ENCODE measurements around the gene INPP5A.

Gene INPP5A

GRCh38 chr10:132810807-132811700 lies 273.5 kb downstream of the INPP5A start:
- no peak for DNase-seq (ENCODE audit: low read depth)

GRCh38 chr10:132811891-132812481 lies 274.4 kb downstream of the INPP5A start:
- DNase-seq (ENCODE audit: low read depth): no peak
- peaks cover 52% of the 10 kb centered on the region for H3K27me3 ChIP-seq (replicated peaks; ENCODE audit: control insufficient read depth, insufficient read depth, low read length)
- no peaks in the 10 kb centered on the region for H3K4me1 ChIP-seq (ENCODE audit: control insufficient read depth, insufficient read depth, low read length)
- H3K4me3 ChIP-seq (ENCODE audit: low read length): no peak overlapping the region
- H3K9ac ChIP-seq (ENCODE audit: low read length): no peak overlapping the region
- no peaks in the 10 kb centered on the region for H3K9me3 ChIP-seq (ENCODE audit: control insufficient read depth, low read length)
- no peaks in the 10 kb centered on the region for H3K36me3 ChIP-seq (ENCODE audit: control insufficient read depth, insufficient read depth, low read length, severe bottlenecking)

More at GRCh38 chr10:132810807-132811700, 273.5 kb downstream of the INPP5A start:
- Histone ChIP-seq H3K9me3 (ENCODE audit: control insufficient read depth, low read length) (no peaks in the 10 kb centered on the region), H3K27me3 (replicated peaks; ENCODE audit: control insufficient read depth, insufficient read depth, low read length) (peaks cover 54% of the 10 kb centered on the region), H3K4me3 (ENCODE audit: low read length) (no peak overlapping the region), H3K4me1 (ENCODE audit: control insufficient read depth, insufficient read depth, low read length) (no peaks in the 10 kb centered on the region), H3K36me3 (ENCODE audit: control insufficient read depth, insufficient read depth, low read length, severe bottlenecking) (no peaks in the 10 kb centered on the region), H3K9ac (ENCODE audit: low read length) (no peak overlapping the region)

GRCh38 chr10:132812520-132812919 lies 274.9 kb downstream of the INPP5A start:
- H3K9me3 ChIP-seq (ENCODE audit: control insufficient read depth, low read length): no peaks in the 10 kb centered on the region
- DNase-seq (ENCODE audit: low read depth): no peak
- H3K4me1 ChIP-seq (ENCODE audit: control insufficient read depth, insufficient read depth, low read length): no peaks in the 10 kb centered on the region
- H3K36me3 ChIP-seq (ENCODE audit: control insufficient read depth, insufficient read depth, low read length, severe bottlenecking): no peaks in the 10 kb centered on the region
- no peak overlapping the region for H3K4me3 ChIP-seq (ENCODE audit: low read length)
- peaks cover 54% of the 10 kb centered on the region for H3K27me3 ChIP-seq (replicated peaks; ENCODE audit: control insufficient read depth, insufficient read depth, low read length)
- no peak overlapping the region for H3K9ac ChIP-seq (ENCODE audit: low read length)

GRCh38 chr10:132813001-132813401 lies 275.4 kb downstream of the INPP5A start:
- no peak overlapping the region for H3K9ac ChIP-seq (ENCODE audit: low read length)
- no peak for DNase-seq (ENCODE audit: low read depth)
- no peaks in the 10 kb centered on the region for H3K4me1 ChIP-seq (ENCODE audit: control insufficient read depth, insufficient read depth, low read length)
- H3K4me3 ChIP-seq (ENCODE audit: low read length): no peak overlapping the region
- H3K36me3 ChIP-seq (ENCODE audit: control insufficient read depth, insufficient read depth, low read length, severe bottlenecking): no peaks in the 10 kb centered on the region
- H3K27me3 ChIP-seq (replicated peaks; ENCODE audit: control insufficient read depth, insufficient read depth, low read length): peaks cover 57% of the 10 kb centered on the region
- no peaks in the 10 kb centered on the region for H3K9me3 ChIP-seq (ENCODE audit: control insufficient read depth, low read length)

GRCh38 chr10:132813560-132814468 lies 276.2 kb downstream of the INPP5A start:
- no peak overlapping the region for H3K4me3 ChIP-seq (ENCODE audit: low read length)
- no peaks in the 10 kb centered on the region for H3K36me3 ChIP-seq (ENCODE audit: control insufficient read depth, insufficient read depth, low read length, severe bottlenecking)
- H3K9me3 ChIP-seq (ENCODE audit: control insufficient read depth, low read length): no peaks in the 10 kb centered on the region
- no peaks in the 10 kb centered on the region for H3K4me1 ChIP-seq (ENCODE audit: control insufficient read depth, insufficient read depth, low read length)
- DNase-seq (ENCODE audit: low read depth): no peak
- H3K27me3 ChIP-seq (replicated peaks; ENCODE audit: control insufficient read depth, insufficient read depth, low read length): peaks cover 54% of the 10 kb centered on the region
- no peak overlapping the region for H3K9ac ChIP-seq (ENCODE audit: low read length)

- Histone ChIP-seq H3K4me1 (ENCODE audit: control insufficient read depth, insufficient read depth, low read length) (no peaks in the 10 kb centered on the region), H3K27me3 (replicated peaks; ENCODE audit: control insufficient read depth, insufficient read depth, low read length) (peaks cover 53% of the 10 kb centered on the region), H3K9me3 (ENCODE audit: control insufficient read depth, low read length) (peaks cover 6% of the 10 kb centered on the region), H3K4me3 (ENCODE audit: low read length) (no peak overlapping the region), H3K36me3 (ENCODE audit: control insufficient read depth, insufficient read depth, low read length, severe bottlenecking) (no peaks in the 10 kb centered on the region), H3K9ac (ENCODE audit: low read length) (no peak overlapping the region)
- DNase-seq (ENCODE audit: low read depth): no peak
Measured at GRCh38 chr10:132814469-132814856, 276.9 kb downstream of the INPP5A start.

GRCh38 chr10:132815168-132815857 lies 277.7 kb downstream of the INPP5A start:
- H3K9ac ChIP-seq (ENCODE audit: low read length): no peak overlapping the region
- no peaks in the 10 kb centered on the region for H3K4me1 ChIP-seq (ENCODE audit: control insufficient read depth, insufficient read depth, low read length)
- H3K4me3 ChIP-seq (ENCODE audit: low read length): no peak overlapping the region
- no peaks in the 10 kb centered on the region for H3K36me3 ChIP-seq (ENCODE audit: control insufficient read depth, insufficient read depth, low read length, severe bottlenecking)
- peaks cover 12% of the 10 kb centered on the region for H3K9me3 ChIP-seq (ENCODE audit: control insufficient read depth, low read length)
- H3K27me3 ChIP-seq (replicated peaks; ENCODE audit: control insufficient read depth, insufficient read depth, low read length): peaks cover 48% of the 10 kb centered on the region
- no peak for DNase-seq (ENCODE audit: low read depth)

- Histone ChIP-seq H3K27me3 (replicated peaks; ENCODE audit: control insufficient read depth, insufficient read depth, low read length) (peaks cover 40% of the 10 kb centered on the region), H3K9ac (ENCODE audit: low read length) (no peak overlapping the region), H3K9me3 (ENCODE audit: control insufficient read depth, low read length) (peaks cover 12% of the 10 kb centered on the region), H3K4me3 (ENCODE audit: low read length) (no peak overlapping the region), H3K36me3 (ENCODE audit: control insufficient read depth, insufficient read depth, low read length, severe bottlenecking) (no peaks in the 10 kb centered on the region), H3K4me1 (ENCODE audit: control insufficient read depth, insufficient read depth, low read length) (no peaks in the 10 kb centered on the region)
- no peak for DNase-seq (ENCODE audit: low read depth)
Measured at GRCh38 chr10:132816718-132817117, 279.1 kb downstream of the INPP5A start.

- no peak for DNase-seq (ENCODE audit: low read depth)
- no peaks in the 10 kb centered on the region for H3K4me1 ChIP-seq (ENCODE audit: control insufficient read depth, insufficient read depth, low read length)
- peaks cover 40% of the 10 kb centered on the region for H3K27me3 ChIP-seq (replicated peaks; ENCODE audit: control insufficient read depth, insufficient read depth, low read length)
- H3K4me3 ChIP-seq (ENCODE audit: low read length): no peak overlapping the region
- H3K9ac ChIP-seq (ENCODE audit: low read length): no peak overlapping the region
- H3K36me3 ChIP-seq (ENCODE audit: control insufficient read depth, insufficient read depth, low read length, severe bottlenecking): no peaks in the 10 kb centered on the region
- peaks cover 12% of the 10 kb centered on the region for H3K9me3 ChIP-seq (ENCODE audit: control insufficient read depth, low read length)
Measured at GRCh38 chr10:132817701-132818211, 280.2 kb downstream of the INPP5A start.

GRCh38 chr10:132820056-132820455 lies 282.5 kb downstream of the INPP5A start:
- Histone ChIP-seq H3K27me3 (replicated peaks; ENCODE audit: control insufficient read depth, insufficient read depth, low read length) (peaks cover 31% of the 10 kb centered on the region), H3K4me3 (ENCODE audit: low read length) (no peak overlapping the region), H3K9me3 (ENCODE audit: control insufficient read depth, low read length) (peaks cover 12% of the 10 kb centered on the region), H3K9ac (ENCODE audit: low read length) (no peak overlapping the region), H3K4me1 (ENCODE audit: control insufficient read depth, insufficient read depth, low read length) (no peaks in the 10 kb centered on the region), H3K36me3 (ENCODE audit: control insufficient read depth, insufficient read depth, low read length, severe bottlenecking) (no peaks in the 10 kb centered on the region)
- no peak for DNase-seq (ENCODE audit: low read depth)

Data from adipocyte (in vitro differentiated cells).